Prostate gland (tissue), 2 donors: Measurements from ENCODE around the gene ZCCHC7.

Experiments
- POLR2A ChIP-seq: fragments of 450-650 bp; IDR thresholded peaks from one replicate; pipeline ENCODE4 v1.6.1; 2016; ENCODE audit warnings: antibody characterized with exemption, mild to moderate bottlenecking
- TF ChIP-seq, protein P1 (sequence below), 4 experiments: fragments of 200-600 bp in 2 of 4; fragments of 450-650 bp in 2 of 4; sonication (generic) in 2 of 4; IDR thresholded peaks; 1 replicate in 3 of 4; 2 replicates in 1 of 4; pipeline ENCODE4 v1.5.1; 2016 to 2019; ENCODE audit warnings: antibody characterized with exemption in 4 of 4, mild to moderate bottlenecking in 2 of 4, moderate library complexity in 2 of 4

DNA sequence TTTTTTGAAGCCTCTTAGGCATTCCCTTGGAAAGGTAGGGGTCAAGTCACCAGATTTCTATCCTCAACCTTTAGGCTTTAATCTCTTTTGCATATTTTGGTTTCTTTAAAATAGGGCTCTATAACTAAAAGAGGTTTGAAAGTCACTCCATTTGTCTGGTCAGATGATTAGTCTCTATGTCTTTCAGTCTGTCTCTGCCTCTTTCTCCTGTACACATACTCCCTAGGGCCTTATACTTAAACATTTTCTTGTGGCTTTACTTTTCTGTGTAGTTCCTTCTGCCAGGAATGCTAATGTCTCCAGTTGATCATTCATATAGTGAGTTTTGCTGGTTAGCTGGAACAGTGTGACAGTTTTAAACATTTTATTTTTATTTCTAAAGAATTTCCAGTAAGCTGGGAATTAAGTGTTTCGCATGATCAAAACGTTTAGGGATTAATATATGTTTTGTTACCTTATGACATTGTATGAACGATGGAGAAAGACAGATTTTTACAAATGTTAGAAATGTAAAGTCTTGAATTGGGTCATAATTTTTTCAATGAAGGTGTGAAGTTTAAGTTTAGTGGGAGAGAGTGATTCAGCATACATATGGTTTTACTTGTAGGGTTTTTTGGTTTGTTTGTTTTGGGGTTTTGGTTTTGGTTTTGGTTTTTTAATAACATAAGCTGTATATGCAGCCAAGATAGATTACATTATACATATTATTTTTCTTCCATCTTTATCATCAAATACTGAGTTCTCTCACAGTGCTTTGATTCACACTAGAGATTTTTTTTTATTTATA lies 90.6 kb downstream of the ZCCHC7 start:
- TF ChIP-seq, protein P1, sequence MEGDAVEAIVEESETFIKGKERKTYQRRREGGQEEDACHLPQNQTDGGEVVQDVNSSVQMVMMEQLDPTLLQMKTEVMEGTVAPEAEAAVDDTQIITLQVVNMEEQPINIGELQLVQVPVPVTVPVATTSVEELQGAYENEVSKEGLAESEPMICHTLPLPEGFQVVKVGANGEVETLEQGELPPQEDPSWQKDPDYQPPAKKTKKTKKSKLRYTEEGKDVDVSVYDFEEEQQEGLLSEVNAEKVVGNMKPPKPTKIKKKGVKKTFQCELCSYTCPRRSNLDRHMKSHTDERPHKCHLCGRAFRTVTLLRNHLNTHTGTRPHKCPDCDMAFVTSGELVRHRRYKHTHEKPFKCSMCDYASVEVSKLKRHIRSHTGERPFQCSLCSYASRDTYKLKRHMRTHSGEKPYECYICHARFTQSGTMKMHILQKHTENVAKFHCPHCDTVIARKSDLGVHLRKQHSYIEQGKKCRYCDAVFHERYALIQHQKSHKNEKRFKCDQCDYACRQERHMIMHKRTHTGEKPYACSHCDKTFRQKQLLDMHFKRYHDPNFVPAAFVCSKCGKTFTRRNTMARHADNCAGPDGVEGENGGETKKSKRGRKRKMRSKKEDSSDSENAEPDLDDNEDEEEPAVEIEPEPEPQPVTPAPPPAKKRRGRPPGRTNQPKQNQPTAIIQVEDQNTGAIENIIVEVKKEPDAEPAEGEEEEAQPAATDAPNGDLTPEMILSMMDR (IDR thresholded peaks at IDR 0.05): no peak
- no peak for TF ChIP-seq POLR2A
